ENCODE measurements around the gene KDM2A.

Gene KDM2A

DNA sequence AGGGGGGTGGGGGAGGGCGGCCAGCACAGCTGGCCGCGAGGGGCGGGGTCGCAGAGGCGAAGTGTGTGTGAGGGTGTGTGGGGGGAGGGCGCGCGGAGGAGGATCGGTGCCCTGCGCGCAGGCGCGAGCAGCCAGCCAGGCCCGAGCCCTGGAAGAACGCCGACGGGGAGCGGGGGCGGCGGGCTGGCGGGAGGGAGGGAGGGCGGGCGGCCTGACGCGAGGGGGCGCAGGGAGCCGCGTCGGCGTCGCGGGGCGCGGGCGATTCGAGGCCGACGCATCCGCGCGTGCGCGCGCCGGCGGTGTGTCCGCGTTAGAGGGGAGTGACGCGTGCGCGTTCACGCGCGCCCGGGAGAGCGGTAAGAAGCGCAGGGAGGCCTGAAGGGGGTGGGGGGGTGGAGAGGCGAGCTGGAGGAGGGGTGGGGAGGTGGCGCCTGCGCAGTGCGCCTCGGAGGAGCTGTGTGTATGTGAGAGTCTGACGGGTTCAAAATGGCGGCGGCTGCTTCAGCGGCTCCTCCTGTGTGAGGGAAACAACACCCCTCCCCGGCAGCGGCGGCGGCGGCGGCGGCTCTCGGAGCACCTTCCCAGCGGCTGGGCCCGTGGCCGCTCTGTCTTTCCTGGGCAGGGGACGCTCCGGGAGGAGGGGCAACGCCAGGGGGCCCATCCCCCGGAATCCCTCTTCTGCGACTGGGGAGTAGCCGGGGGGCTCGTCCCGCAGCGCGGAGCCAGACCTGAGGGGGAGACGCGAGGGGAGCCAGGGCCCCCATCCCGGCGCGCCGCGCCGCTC, at the start of gene KDM2A:
Gene KDM2A, plus strand, starts transcription at position 463 of the 784 bp plus-strand sequence. CDS start 2,054 bp downstream, outside the sequence.
- peak; percentile 99 for DNase-seq (ENCODE audit: low read depth)

DNA sequence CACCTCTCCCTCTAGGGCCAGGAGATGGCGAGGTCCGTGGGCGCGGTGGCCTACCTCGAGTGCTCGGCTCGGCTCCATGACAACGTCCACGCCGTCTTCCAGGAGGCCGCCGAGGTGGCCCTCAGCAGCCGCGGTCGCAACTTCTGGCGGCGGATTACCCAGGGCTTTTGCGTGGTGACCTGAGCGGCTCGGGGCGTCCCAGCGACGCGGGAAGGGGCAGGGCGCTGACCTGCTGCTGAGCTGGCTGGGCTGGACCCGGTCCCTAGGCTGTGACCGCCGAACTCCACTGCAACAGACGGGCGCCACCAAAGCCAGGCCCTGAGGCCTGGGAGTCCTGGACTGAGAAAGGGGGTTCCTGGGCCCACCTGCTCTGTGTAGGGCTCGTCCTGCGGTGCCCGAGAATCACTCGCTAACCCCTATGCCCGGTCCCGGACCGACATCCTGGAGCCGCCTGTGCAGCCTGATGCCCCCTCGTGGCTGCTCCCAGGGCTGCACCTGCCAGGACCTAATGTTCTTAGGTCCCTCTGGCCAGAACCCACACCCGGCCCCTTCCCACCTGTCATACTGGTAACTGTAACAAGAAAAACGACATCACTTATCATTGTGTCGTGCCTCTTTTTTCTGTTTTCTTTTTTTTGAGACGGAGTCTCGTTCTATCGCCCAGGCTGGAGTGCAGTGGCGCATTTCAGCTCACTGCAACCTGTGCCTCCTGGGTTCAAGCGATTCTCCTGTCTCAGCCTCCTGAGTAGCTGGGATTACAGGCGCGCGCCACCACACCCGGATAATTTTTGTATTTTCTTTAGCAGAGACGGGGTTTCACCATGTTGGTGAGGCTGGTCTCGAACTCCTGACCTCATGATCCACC, 47.4 kb upstream of the KDM2A start:
- DNase-seq (ENCODE audit: low read depth) = peak; percentile 52

DNA sequence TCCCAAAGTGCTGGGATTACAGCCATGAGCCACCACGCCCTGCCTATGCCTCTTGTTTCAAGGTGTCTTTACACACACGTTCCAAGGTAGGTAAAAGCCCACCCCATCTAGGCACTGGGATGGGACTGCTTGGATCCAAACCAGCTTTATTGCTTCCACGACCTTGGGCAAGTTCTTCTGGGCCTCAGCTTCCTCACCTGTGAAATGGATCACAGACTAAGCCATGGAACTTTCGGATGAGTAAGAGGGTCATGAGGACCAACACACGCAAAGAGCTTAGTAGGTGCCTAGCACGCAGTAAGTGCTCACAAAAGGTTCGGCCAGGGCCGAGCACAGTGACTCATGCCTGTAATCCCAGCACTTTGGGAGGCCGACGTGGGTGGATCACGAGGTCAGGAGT, 46.8 kb upstream of the KDM2A start:
- no peak for DNase-seq (ENCODE audit: low read depth)

DNA sequence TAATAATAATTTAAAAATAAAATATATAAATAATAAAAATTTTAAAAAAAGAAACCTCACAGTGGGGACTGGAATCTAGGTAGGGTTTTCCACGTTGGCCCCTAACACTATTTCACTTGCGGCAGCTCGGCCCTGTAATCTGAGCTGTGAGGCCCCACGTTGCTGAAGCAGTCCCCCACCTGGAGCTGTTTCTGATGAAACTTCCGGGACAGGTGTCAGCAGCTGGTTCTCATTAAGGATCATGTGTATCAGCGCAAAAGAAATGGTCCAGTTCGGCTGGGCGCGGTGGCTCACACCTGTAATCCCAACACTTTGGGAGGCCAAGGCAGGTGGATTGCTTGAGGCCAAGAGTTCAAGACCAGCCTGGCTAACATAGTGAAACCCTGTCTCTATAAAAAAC, 45.2 kb upstream of the KDM2A start:
- no peak for DNase-seq (ENCODE audit: low read depth)

DNA sequence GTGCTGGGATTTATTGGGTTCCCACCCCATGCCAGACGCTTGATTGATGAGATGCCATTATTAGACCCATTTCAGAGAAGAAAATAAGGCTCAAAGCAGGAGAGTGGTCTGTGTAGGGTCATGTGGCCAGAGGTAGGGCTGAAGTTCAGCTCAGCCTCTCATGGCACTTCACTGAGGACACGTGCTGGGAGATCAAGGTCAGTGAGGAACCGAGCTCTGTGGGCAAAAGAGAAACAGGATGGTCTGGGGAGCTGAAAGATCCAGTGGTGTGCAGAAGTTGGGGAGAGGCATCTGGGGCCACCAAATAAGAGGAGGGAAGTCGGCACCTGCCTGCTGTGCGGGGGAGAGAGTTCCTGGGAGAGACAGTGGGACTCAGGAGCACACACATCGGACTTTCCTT, 42.9 kb upstream of the KDM2A start:
- DNase-seq (ENCODE audit: low read depth) = no peak

DNA sequence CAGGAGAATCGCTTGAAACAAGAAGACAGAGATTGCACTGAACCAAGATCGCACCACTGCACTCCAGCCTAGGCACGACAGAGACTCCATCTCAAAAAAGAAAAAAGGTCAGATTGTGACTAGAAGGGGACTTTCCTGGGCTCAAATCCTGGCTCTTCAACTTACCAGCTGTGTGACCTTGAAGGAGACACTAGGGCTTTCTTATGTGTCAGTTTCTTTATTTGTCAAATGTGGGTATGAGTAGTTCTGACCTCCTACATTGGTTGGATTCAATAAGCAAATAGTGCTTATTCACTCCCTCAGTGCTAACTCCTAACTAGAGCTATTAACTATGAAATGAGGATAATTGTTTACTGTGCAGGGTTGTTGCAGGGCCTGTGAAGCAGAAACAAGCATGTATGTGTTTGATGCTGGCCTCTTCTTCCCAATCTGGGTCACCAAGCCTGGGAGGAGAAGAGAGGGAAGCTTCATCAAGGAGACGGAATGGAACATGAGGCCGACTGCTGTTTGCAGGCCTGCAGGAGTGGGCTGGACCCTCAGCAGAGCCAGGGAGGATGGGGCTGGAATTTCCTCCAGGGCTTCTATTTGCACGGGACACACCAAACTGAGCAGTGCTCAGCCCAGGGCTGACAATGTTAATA, 39.9 kb upstream of the KDM2A start:
- no peak for DNase-seq (ENCODE audit: low read depth)

DNA sequence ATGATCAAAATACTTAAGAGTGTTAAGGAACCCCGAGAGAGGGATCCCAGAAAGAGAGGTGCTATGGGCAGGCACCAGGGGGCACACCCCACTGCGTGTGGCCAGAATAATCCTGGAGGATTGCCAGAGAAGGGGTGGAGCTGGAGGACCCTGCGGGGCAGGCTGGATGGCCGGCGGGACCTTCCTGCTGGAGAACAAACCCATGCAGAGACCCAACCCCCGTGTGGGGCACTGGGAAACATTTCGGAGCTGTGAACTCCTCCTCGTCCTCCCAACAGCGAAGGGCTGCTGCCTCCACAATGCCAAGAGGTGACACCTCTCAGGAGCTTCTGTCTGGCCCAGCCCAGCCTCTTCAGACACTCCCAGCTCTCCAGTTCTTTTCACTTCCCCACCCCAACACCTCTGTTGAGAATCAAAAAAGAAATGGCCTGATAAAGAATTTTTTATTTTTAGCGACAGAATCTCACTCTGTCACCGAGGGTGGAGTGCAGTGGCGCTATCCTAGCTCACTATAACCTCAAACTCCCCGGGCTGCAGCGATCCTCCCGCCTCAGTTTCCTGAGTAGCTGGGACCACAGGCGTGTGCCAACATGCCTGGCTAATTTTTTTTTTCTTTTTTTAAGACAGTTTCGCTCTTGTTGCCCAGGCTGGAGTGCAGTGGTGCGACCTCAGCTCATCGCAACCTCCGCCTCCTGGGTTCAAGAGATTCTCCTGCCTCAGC, 36.8 kb upstream of the KDM2A start:
- no peak for DNase-seq (ENCODE audit: low read depth)

DNA sequence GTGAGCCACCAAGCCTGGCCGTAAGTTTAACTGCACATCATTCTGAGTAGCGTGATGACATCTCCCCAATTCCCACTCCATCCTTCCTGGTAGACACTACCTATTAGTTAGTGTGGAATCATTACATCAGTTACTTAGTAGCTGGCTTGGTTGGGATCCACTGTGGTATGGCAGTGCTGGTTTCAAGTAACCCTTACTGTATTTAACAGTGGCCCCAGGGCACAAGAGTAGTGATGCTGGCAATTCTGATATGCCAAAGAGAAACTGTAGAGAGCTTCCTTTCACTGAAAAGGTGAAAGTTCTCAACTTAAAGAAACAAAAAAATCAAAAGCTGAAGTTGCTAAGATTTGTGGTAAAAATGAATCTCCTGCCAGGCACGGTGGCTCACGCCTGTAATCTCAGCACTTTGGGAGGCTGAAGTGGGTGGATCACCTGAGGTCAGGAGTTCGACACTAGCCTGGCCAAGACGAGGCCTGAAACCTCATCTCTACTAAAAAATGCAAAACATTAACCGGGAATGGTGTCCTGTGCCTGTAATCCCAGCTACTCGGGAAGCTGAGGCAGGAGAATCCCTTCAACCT, 35.2 kb upstream of the KDM2A start:
- DNase-seq (ENCODE audit: low read depth) = peak; percentile 14

DNA sequence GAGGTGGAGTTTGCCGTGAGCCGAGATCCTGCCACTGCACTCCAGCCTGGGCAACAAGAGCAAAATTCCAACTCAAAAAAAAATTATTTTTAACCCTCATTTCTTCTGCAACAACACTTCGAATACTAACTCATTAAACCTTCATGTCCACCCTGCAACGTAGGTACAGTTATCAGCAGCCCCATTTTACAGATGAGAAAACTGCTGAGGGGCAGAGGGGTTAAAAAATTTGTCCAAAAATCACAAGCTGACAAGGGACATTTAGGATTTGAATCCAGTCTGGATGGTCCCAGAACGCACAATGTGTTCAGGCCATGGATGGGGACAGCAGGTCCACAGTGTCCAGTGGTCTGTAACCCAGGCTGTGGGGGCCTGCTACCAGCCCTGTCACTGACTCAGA, 33.4 kb upstream of the KDM2A start:
- no peak for DNase-seq (ENCODE audit: low read depth)

DNA sequence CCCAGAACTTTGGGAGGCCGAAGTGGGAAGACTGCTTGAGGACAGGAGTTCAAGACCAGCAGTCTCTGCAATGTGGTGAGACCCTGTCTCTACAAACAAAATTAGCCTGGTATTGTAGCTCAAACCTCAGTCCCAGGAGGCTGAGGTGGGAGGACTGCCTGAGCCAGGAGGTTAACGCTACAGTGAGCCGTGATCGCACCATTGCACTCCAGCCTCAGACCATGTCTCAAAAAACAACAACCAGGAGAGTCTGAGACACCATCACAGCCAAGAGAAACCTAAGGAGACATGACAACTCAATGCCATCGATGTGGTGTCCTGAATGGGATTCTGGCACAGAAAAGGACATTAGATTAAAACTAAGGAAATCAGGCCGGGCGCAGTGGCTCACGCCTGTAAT, 28.3 kb upstream of the KDM2A start:
- no peak for DNase-seq (ENCODE audit: low read depth)

DNA sequence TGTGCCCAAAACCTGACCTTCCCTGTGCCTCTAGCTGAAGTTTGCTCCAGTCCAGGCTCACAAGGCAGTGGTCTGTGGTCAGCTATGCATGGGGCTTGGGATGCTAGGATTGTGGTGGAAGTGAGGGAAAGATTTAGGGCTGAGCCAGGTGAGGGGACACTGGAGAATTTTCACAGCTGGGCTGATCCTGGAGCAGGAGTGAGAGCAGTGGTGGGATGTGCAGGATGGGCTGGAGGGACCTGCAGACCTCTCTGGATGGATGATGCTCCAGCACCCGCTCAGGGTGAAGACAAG, 23.9 kb upstream of the KDM2A start:
- DNase-seq (ENCODE audit: low read depth) = no peak

DNA sequence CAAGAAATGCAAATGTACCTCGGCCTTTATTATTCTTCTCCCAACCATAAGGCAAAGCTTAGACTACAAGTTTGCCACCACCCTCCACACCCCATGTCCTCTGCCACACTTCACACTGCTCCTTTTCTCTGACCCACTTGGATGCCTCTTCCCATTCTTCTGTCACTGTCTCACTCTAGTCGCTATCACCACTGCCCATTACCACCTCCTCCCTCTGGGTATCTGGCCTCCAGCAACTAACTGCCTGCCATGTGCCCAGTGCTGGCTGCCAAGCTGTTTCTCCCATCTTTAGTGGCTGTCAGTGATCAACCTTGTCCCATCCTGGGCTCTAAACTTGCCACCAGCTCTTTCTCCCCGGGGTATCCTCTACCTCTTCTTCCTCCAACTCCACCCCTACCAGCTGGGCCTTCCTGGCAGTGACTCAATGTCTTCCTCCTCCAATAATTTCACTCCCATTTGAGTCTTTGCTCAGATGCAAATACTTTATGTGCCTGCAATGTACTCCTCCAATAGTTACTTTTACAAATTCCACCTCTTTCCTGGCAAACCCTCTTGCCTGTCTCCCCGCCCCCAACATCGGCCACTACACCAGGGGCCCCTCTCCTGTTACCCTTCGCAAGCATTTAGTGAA, 20.1 kb upstream of the KDM2A start:
- no peak for DNase-seq (ENCODE audit: low read depth)

DNA sequence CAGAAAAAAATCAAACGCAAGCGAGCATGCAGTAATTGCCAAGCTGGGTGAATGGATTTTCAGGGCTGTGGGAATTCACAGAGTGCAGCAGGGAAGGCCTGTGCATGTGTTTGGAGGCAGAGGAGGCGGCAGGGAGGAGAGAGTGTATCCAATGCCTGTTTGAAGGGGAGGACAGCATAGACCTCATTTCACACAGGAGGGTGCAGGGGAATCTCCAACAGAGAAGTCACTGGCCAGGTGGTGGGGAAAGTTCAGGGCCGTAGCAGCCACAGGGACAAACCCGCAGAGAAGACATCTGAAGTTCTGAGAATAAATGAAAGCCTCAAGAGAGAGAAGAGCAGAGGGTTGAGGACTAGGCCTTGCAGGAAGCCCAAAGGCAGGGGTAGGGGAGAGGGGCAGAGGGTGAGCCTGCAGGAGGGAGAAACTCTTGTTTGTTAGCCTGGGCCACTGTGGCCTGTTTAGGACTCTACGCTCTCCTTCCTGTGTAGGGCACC, 19.2 kb upstream of the KDM2A start:
- no peak for DNase-seq (ENCODE audit: low read depth)

DNA sequence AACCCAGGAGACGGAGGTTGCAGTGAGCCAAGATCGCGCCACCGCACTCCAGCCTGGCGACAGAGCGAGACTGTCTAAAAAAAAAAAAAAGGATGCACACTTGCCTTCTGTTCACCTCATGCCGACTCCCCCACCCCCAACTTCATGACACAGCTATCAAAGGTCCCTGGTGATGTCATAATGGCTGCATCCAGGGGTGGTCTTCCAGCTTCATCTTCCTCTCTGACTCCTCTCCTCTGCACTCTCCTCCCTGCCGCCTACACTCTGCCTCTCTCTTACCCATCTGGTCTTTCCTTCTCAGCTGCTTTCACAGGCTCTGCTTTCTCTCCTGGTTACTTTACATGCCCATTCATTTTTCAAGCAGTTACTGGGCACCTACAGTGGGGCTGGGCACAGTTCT, 16.4 kb upstream of the KDM2A start:
- DNase-seq (ENCODE audit: low read depth) = no peak

DNA sequence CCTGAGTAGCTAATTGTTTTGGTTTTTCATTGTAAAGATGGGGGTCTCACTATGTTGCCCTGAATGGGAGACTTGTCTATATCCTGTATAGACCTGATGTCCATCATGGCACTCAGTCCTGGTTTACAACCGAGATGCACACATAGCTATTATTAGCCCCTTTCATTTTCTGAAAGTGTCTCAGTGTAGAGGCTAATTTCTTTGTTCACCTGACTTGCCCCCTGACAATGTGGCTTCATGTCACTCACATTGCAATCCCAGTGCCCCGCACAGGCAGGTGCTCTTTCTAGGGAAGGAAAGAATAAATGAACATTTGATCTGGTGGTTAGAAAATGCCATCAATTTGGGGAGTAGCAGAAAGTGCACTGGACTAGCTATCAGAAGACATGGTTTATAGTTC, 13.1 kb upstream of the KDM2A start:
- no peak for DNase-seq (ENCODE audit: low read depth)

DNA sequence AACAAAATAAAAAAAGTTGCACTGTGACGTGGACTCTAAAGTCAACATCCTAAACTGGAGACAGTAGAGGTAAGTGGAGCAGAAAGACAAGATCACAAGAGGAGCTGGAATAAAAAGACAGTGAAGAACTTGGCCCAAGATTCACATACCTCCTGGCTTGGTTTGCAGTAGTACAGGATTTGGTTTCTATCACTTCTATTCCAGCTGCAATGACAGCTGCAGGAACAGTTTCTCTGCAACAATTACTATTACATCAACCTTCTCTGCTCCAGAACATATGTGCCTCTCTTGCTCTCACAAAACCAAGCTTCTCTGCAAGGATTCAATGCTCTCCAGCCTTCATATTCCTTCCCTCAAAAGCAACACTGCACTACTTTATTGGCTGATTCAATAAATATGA, 7.8 kb upstream of the KDM2A start:
- DNase-seq (ENCODE audit: low read depth) = no peak

DNA sequence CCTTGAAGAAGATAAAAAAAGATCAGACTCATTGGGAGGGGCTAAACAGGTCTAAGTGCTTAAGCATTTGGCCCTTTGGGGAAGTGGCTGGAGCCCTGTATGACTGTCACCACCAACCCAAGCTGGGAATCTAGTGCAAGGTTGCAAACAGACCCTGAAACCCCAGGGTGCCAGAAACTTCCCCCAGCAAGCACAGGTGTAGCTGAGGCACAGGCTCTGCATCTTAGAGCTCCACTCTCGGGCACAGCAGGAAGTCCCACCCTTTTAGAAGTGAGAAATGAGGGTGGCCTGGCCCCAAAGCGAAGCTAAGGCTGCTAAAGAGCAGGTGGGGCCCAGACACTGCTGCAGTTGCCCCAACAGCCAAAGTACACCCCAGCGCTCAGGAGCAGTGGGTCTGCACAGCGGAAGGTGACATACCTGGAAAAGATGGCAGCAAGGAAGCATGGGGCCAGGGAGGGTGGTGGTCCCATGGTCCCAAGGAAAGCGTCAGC, 5.8 kb upstream of the KDM2A start:
- DNase-seq (ENCODE audit: low read depth) = no peak

DNA sequence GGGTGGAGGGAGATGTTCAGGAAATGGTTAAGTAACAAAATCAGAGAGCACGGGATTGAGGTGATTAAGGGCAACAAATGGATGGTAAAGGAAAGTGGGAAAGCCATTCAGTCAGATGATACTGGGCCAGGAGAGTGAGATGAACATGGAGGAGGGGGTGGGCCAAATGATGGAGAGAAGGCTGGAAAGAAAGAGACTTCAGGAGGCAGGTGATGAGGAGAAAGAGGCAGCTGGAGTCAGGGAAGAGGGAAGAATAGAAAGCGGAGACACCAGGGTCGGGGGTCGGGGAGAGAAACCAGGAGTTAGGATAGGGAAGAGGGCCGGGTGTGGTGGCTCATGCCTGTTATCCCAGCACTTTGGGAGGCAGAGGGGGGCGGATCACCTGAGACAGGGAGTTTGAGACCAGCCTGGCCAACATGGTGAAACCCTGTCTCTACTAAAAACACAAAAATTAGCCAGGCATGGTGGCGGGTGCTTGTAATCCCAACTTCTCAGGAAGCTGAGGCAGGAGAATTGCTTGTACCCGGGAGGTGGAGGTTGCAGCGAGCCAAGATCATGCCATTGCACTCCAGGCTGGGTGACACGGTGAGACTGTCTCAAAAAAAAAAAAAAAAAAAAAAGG, 4.7 kb upstream of the KDM2A start:
- no peak for DNase-seq (ENCODE audit: low read depth)

DNA sequence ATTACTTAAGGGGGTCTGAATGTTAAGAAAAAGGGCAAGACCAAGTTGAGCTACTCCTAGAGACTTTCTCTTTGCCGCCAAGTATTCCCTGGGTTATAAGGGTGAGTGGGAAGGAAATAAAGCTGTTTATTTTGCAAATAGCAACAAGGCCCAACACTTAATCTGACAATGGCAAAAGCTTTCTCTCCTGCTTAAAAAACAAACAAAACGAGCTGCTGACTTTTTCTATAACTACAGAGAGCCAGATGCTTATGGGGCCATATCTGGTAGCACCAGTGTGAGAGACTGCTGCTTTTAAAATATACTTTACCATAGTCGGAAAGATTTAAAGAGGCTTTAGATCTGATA, 2.3 kb upstream of the KDM2A start:
- no peak for DNase-seq (ENCODE audit: low read depth)

DNA sequence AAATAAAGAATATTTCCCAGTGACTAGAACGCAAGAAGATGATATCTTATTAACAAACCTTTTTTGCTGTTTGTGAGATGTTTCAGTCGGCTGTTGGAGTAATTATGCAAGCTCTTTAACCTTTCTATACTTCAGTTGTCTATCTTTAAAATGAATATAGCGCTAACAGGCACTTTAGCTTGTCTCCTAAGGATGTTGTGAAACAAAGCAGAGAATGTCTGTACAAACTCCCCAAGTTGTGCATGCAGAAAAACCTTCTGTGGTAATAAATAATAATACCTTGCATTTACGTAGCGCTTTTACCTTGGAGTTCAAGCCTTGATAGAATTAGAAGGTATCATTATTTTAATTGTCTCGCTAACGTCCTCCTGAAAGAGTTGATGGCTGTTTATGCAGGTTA, 1.9 kb upstream of the KDM2A start:
- no peak for DNase-seq (ENCODE audit: low read depth)

DNA sequence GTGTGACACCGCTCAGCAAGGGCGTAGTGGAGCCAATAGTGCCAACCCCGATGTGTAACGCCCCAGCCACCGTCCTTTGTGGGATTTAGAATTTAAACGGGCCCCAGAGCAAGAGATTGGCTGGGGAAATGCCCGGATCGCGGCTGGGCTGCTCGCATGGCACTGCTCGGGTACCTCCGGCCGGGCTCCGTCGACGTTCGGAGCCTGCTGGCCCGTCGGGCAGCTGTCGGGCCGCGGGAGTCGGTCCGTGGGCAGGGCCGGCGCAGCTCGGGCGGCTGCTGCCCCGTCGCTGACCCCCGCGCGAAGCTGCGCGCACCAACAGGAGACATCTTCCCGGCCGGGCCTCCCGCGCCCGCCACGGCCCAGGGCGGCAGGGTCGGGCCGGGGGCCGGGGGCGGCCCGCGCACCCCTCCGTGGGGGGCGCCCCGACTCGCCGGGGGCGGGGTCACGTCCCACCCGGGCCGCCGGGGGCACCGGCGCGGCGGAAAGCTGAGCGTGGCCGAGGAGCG, 1.3 kb upstream of the KDM2A start:
- DNase-seq (ENCODE audit: low read depth) = no peak
